K562 (cell line): ENCODE results near the gene TMEM163. TPM values are rescaled to one million over a fixed set of nuclear protein-coding genes. Genes with fewer than 3 reads are reported as not detected.

Experiments
- ATAC-seq: fragments of 200-7000 bp; cut with Tn5 transposase; 3 replicates; pipeline ENCODE4 v1.9.1; 2020; ENCODE audit warnings: moderate library complexity
- BruUV-seq: library from RNA; stranded (reverse); fragments of 400-500 nt; replicated peaks from 2 replicates; lab custom pipeline; 2021; lab: Mats Ljungman, UMichigan
- CTCF ChIA-PET: fragments of 300-600 bp; formaldehyde crosslinking; extraction: SDS; loops from one replicate; lab custom pipeline; 2021; ENCODE audit warnings: low intra/inter-chr PET ratio; lab: Yijun Ruan, JAX
- POLR2A ChIA-PET: fragments of 300-600, 350-650 bp; sonication (Branson Sonifier 250); formaldehyde crosslinking; extraction: SDS; loops from one replicate; lab custom pipeline; 2021; ENCODE audit warnings: antibody characterized with exemption, inconsistent platforms; lab: Yijun Ruan, JAX
- DNase-seq, 4 experiments: peaks; one replicate each; pipeline versions ENCODE4 v3.0.0 to v3.0.0-alpha.2; 2011 to 2018; ENCODE audit warnings: low spot score in 3 of 4, mixed read lengths in 3 of 4; ENCODE audit errors: extremely low read depth in 1 of 4
- FAIRE-seq: peaks from 2 replicates; lab custom pipeline; 2011; peaks lifted over from hg19 to GRCh38; lab: Jason Lieb, UNC
- H2AFZ ChIP-seq: 2 replicates; pipeline ENCODE4 v1.6.0; 2011; ENCODE audit warnings: low read depth, low read length, control low read depth, inconsistent platforms
- H3K27ac ChIP-seq: fragments of 200-600 bp; 3 replicates; pipeline ENCODE4 v1.8.0; 2011; ENCODE audit warnings: low read depth, mild to moderate bottlenecking, control low read depth, inconsistent platforms, low read length, moderate library complexity, mixed read lengths; ENCODE audit errors: extremely low read depth
- H3K27me3 ChIP-seq, 2 experiments: fragments of 300-600 bp in 1 of 2; 2 replicates in 1 of 2; 3 replicates in 1 of 2; pipeline versions ENCODE4 v1.6.0 to v1.8.0; 2011; ENCODE audit warnings: inconsistent platforms in 2 of 2, low read length in 2 of 2, mild to moderate bottlenecking in 1 of 2, mixed read lengths in 1 of 2, moderate library complexity in 1 of 2; ENCODE audit not compliant: control insufficient read depth in 2 of 2, insufficient read depth in 2 of 2
- H3K36me3 ChIP-seq: fragments of 300-600 bp; 3 replicates; pipeline ENCODE4 v1.8.0; 2011; ENCODE audit warnings: mild to moderate bottlenecking, low read length, inconsistent platforms; ENCODE audit not compliant: control insufficient read depth, insufficient read depth
- H3K4me1 ChIP-seq, 2 experiments: fragments of 200-600 bp in 1 of 2; replicated peaks in 1 of 2; 2 replicates in 1 of 2; 3 replicates in 1 of 2; pipeline versions ENCODE4 v1.5.1 to v1.8.0; 2011; ENCODE audit warnings: inconsistent platforms in 2 of 2, low read length in 2 of 2, mild to moderate bottlenecking in 1 of 2, mixed read lengths in 1 of 2, moderate library complexity in 1 of 2; ENCODE audit not compliant: control insufficient read depth in 2 of 2, insufficient read depth in 2 of 2
- H3K4me2 ChIP-seq: 2 replicates; pipeline ENCODE4 v1.6.1; 2011; ENCODE audit warnings: low read length, control low read depth, inconsistent platforms, mixed read lengths; ENCODE audit not compliant: insufficient read depth
- H3K4me3 ChIP-seq: fragments of 200-600 bp; sonication (generic), shearing (Covaris generic); 2 replicates; pipeline ENCODE4 v1.5.1; 2016; ENCODE audit warnings: control low read depth, inconsistent platforms
- H3K79me2 ChIP-seq: fragments of 200-600 bp; 3 replicates; pipeline ENCODE4 v1.8.0; 2011; ENCODE audit warnings: low read length, inconsistent platforms; ENCODE audit not compliant: control insufficient read depth, insufficient read depth
- H3K9ac ChIP-seq, 2 experiments: 2 replicates each; pipeline versions ENCODE4 v1.6.0 to v1.6.1; 2011; ENCODE audit warnings: low read depth in 2 of 2, low read length in 2 of 2, control low read depth in 1 of 2, inconsistent platforms in 1 of 2, mild to moderate bottlenecking in 1 of 2, mixed read lengths in 1 of 2; ENCODE audit not compliant: insufficient read depth in 1 of 2
- H3K9me1 ChIP-seq: one replicate; pipeline ENCODE4 v1.6.0; 2011; ENCODE audit warnings: inconsistent platforms, mild to moderate bottlenecking, low read length, moderate library complexity; ENCODE audit not compliant: control insufficient read depth, insufficient read depth
- H3K9me3 ChIP-seq: replicated peaks from 2 replicates; pipeline ENCODE4 v1.5.1; 2011; ENCODE audit warnings: low read depth, low read length, inconsistent platforms; ENCODE audit not compliant: control insufficient read depth, insufficient read depth
- H4K20me1 ChIP-seq: replicated peaks from 2 replicates; pipeline ENCODE4 v1.6.1; 2011; ENCODE audit warnings: low read length, inconsistent platforms, mixed read lengths; ENCODE audit not compliant: control insufficient read depth, insufficient read depth
- COPS2 ChIP-seq: fragments of 450-650 bp; conservative IDR thresholded peaks from 2 replicates; pipeline ENCODE4 v1.6.1; 2016; ENCODE audit warnings: mild to moderate bottlenecking, moderate library complexity
- FOXA3 ChIP-seq, 2 experiments: fragments of 450-650 bp in 1 of 2; sonication (generic) in 1 of 2; formaldehyde crosslinking; IDR thresholded peaks in 1 of 2; conservative IDR thresholded peaks in 1 of 2; 2 replicates each; pipeline versions ENCODE4 v1.4.0 to v1.8.0; 2020 to 2022; ENCODE audit warnings: mild to moderate bottlenecking in 2 of 2, missing genetic modification reagents in 1 of 2
- GTF2E2 ChIP-seq: fragments of 200-800 bp; sonication (Bioruptor generic); IDR thresholded peaks from 2 replicates; pipeline ENCODE4 v1.6.1; 2016; ENCODE audit warnings: missing genetic modification characterization, missing compliant biosample characterization
- HNRNPK ChIP-seq: fragments of 200-400 bp; formaldehyde crosslinking; IDR thresholded peaks from one replicate; pipeline ENCODE4 v1.6.1; 2018; ENCODE audit warnings: mild to moderate bottlenecking, low read depth, low read length; ENCODE audit not compliant: poor library complexity, severe bottlenecking
- HNRNPLL ChIP-seq: fragments of 200-400 bp; formaldehyde crosslinking; IDR thresholded peaks from 2 replicates; pipeline ENCODE4 v1.6.1; 2017; ENCODE audit warnings: low read length, low read depth, mild to moderate bottlenecking; ENCODE audit not compliant: poor library complexity, severe bottlenecking
- MTA1 ChIP-seq: fragments of 450-650 bp; IDR thresholded peaks from 2 replicates; pipeline ENCODE4 v1.6.1; 2017; ENCODE audit warnings: borderline replicate concordance
- SAP30 ChIP-seq: fragments of 200-600 bp; sonication (generic); IDR thresholded peaks from 2 replicates; pipeline ENCODE4 v1.6.1; 2012; ENCODE audit warnings: borderline replicate concordance, low read depth, mild to moderate bottlenecking, moderate library complexity, low read length, control low read depth, inconsistent platforms; ENCODE audit not compliant: insufficient read depth, poor library complexity, severe bottlenecking
- SMARCC2 ChIP-seq: fragments of 450-650 bp; IDR thresholded peaks from 2 replicates; pipeline ENCODE4 v1.6.1; 2017; ENCODE audit warnings: antibody characterized with exemption, moderate library complexity, mild to moderate bottlenecking, low read depth
- TAF9B ChIP-seq: fragments of 450-650 bp; IDR thresholded peaks from 2 replicates; pipeline ENCODE4 v1.6.1; 2018; ENCODE audit warnings: mild to moderate bottlenecking; ENCODE audit not compliant: partially characterized antibody
- TCF7 ChIP-seq: sonication (generic); IDR thresholded peaks from 2 replicates; pipeline ENCODE4 v1.6.1; 2016; ENCODE audit warnings: antibody characterized with exemption, borderline replicate concordance
- TEAD4 ChIP-seq, 2 experiments: sonication (generic) in 1 of 2; formaldehyde crosslinking in 1 of 2; IDR thresholded peaks; 2 replicates each; pipeline versions ENCODE4 v1.6.1 to v1.8.0; 2012 to 2022; ENCODE audit warnings: borderline replicate concordance in 1 of 2, inconsistent platforms in 1 of 2, low read length in 1 of 2, mild to moderate bottlenecking in 1 of 2, missing genetic modification reagents in 1 of 2
- ZNF717 ChIP-seq: fragments of 250-450 bp; sonication (Bioruptor Pico); IDR thresholded peaks from 2 replicates; pipeline ENCODE4 v1.5.0; 2021
- WGBS: fragments of 100-300 bp; shearing (Covaris generic); methylation state at CpG from one replicate; pipeline ENCODE4 v1.1.6; 2016; ENCODE audit warnings: low coverage, mixed read lengths; ENCODE audit not compliant: insufficient coverage; ENCODE audit errors: missing lambda C conversion rate; 5-methylcytosine and 5-hydroxymethylcytosine counted together
- in situ Hi-C: fragments of 300-500 bp; cut with MboI; formaldehyde crosslinking; loops from 4 replicates; pipeline ENCODE4 v1.15.0; 2018; ENCODE audit warnings: inconsistent platforms, mixed read lengths
- intact Hi-C: fragments of 100-400 bp; cut with micrococcal nuclease; formaldehyde crosslinking; loops from 2 replicates; pipeline ENCODE4 v1.14.2; 2022
- polyA plus RNA-seq, 8 experiments: library from polyadenylated mRNA; depleted of rRNA in 4 of 8; stranded (reverse) in 5 of 8; unstranded in 3 of 8; fragments of >200 nt; fragmentation: Nextera tagmentation in 2 of 8; fragmentation: Illumina TruSeq in 1 of 8; extraction: Ambion mirVana in 2 of 8; extraction: Trizol in 1 of 8; gene quantifications; 2 replicates each; pipeline versions ENCODE4 v1.2.1 to v1.2.3, GENCODE V29; 2011 to 2014; ENCODE audit warnings: inconsistent platforms in 1 of 8, missing spikeins in 1 of 8
- total RNA-seq, 7 experiments: library from RNA; depleted of rRNA in 6 of 7; stranded (reverse); fragments of >200 nt in 6 of 7; fragmentation: Illumina TruSeq in 2 of 7; extraction: Trizol in 2 of 7; gene quantifications; 2 replicates each; pipeline versions ENCODE4 v1.2.1 to v1.2.3, GENCODE V29; 2011 to 2021; ENCODE audit warnings: low replicate concordance in 1 of 7
- TF ChIP-seq, protein P1 (sequence below): fragments of 450-650 bp; formaldehyde crosslinking; IDR thresholded peaks from 2 replicates; pipeline ENCODE4 v1.4.0; 2020; ENCODE audit warnings: mild to moderate bottlenecking, moderate library complexity

The TMEM163 gene
- total and polyA plus RNA-seq, 9 of the 15 experiments (the other 6 are each of a cell fraction or from before 2014, with no cell fraction given) = 0.04 to 0.68 (median 0.16) TPM; not detected in 3

DNA sequence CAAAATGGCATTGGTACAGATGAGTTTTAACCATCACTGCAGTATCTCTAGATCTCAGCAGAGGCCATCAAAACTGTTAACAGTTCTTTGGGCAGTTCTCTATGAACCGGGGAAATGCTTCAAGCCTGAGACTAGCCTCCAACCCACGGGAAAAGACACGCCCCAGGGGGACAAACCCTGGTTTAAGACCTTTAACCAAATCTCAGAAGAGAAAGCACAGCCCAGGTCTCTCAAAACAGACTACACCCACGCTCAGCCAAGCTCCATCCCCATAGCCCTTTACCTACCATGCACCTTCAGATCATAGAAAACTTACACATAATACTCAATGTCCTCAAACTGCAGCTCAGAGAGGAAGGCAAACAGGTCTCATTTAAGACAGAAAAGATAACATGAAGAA, 78.3 kb downstream of the TMEM163 start:
- intact Hi-C loops = no loop called here
- Histone ChIP-seq H3K4me2 (no peak overlapping the region), H3K9me3 (no peaks in the 10 kb centered on the region)
- 0% methylated on average over 4 of the region's 4 CpGs for WGBS
- no peak for ATAC-seq
- TF ChIP-seq SAP30 (no peak), MTA1 (no peak), FOXA3 (CRISPR knock-in tag; conservative IDR thresholded peaks at IDR 0.05 in 1 of 2, IDR thresholded peaks at IDR 0.05 in 1 of 2) (no peak), SMARCC2 (no peak), COPS2 (no peak), TEAD4 (IDR thresholded peaks at IDR 0.05; ENCODE audit: low read length) (no peak), TEAD4 (CRISPR knock-in tag; IDR thresholded peaks at IDR 0.05; ENCODE audit: borderline replicate concordance) (no peak), HNRNPLL (no peak), GTF2E2 (tag) (no peak), TCF7 (no peak), HNRNPK (no peak), ZNF717 (CRISPR knock-in tag) (no peak), TAF9B (no peak)
- TF ChIP-seq, protein P1, sequence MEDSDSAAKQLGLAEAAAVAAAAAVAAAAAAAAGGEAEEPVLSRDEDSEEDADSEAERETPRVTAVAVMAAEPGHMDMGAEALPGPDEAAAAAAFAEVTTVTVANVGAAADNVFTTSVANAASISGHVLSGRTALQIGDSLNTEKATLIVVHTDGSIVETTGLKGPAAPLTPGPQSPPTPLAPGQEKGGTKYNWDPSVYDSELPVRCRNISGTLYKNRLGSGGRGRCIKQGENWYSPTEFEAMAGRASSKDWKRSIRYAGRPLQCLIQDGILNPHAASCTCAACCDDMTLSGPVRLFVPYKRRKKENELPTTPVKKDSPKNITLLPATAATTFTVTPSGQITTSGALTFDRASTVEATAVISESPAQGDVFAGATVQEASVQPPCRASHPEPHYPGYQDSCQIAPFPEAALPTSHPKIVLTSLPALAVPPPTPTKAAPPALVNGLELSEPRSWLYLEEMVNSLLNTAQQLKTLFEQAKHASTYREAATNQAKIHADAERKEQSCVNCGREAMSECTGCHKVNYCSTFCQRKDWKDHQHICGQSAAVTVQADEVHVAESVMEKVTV (CRISPR knock-in tag) = no peak
- TF ChIP-seq, all 486 proteins: peak for 0
- BruUV-seq = no TSS peak
- H3K9ac ChIP-seq = no peak overlapping the region
- no peaks in the 10 kb centered on the region for H4K20me1 ChIP-seq
- no peaks in the 10 kb centered on the region for H3K4me1 ChIP-seq
- in situ Hi-C loops = no loop called here
- FAIRE-seq (no peak), DNase-seq (no peak)
- H3K27ac ChIP-seq = no peak overlapping the region
- ChIA-PET POLR2A (interaction anchor here (0.7 kb wide), 1 partner anchor 80 kb away, joined by 3 read pairs; no protein-coding TSS in a partner anchor), CTCF (no interaction called here)
- no peaks in the 10 kb centered on the region for H3K79me2 ChIP-seq
- H3K27me3 ChIP-seq = no peaks in the 10 kb centered on the region; a peak in 2 of 5 replicates
- no peaks in the 10 kb centered on the region for H3K36me3 ChIP-seq
- no peaks in the 10 kb centered on the region for H3K9me1 ChIP-seq
- no peak overlapping the region for H2AFZ ChIP-seq
- H3K4me3 ChIP-seq = no peak overlapping the region
